Progenitor cell of endocrine pancreas (in vitro differentiated cells): ENCODE results near the gene FAM222B. TPM values are rescaled to one million over a fixed set of nuclear protein-coding genes. Genes with fewer than 3 reads are reported as not detected.
"Not testable (repeated sequence)": the region's sequence is repeated elsewhere in the genome, so short reads cannot be mapped to it uniquely, and the experiment has no call there.

Experiments
- DNase-seq: peaks from one replicate; pipeline ENCODE4 v3.0.0; 2021; ENCODE audit warnings: low spot score; ENCODE audit not compliant: unreplicated experiment
- H3K27ac Mint-ChIP-seq: 2 replicates; pipeline ENCODE4 v1.8.0; 2021; ENCODE audit warnings: mild to moderate bottlenecking, moderate library complexity, mixed read lengths
- H3K27me3 Mint-ChIP-seq: 2 replicates; pipeline ENCODE4 v1.8.0; 2021; ENCODE audit warnings: mixed read lengths
- H3K36me3 Mint-ChIP-seq: 2 replicates; pipeline ENCODE4 v1.8.0; 2022; ENCODE audit warnings: mixed read lengths; ENCODE audit not compliant: insufficient read depth
- H3K4me1 Mint-ChIP-seq: 2 replicates; pipeline ENCODE4 v1.8.0; 2021; ENCODE audit warnings: low read depth, mixed read lengths
- H3K4me3 Mint-ChIP-seq: 2 replicates; pipeline ENCODE4 v1.8.0; 2021; ENCODE audit warnings: low read depth, mild to moderate bottlenecking, moderate library complexity, mixed read lengths
- H3K9me3 Mint-ChIP-seq: 2 replicates; pipeline ENCODE4 v1.8.0; 2021; ENCODE audit warnings: low read depth, mixed read lengths
- CTCF ChIP-seq: fragments of 200-600 bp; sonication (generic); IDR thresholded peaks from one replicate; pipeline ENCODE4 v1.5.0; 2021; ENCODE audit warnings: antibody characterized with exemption, mild to moderate bottlenecking; ENCODE audit not compliant: unreplicated experiment
- total RNA-seq: library from RNA; stranded (reverse); gene quantifications from 2 replicates; pipeline ENCODE4 v1.2.1, GENCODE V29; 2021

The FAM222B gene
- total RNA-seq, 1 donor from 2014 or later = 58.7 TPM

GRCh38 chr17:28792877-28793661, 49.5 kb downstream of the FAM222B start:
- no peak for TF ChIP-seq CTCF
- no peaks in the 10 kb centered on the region for H3K27me3 Mint-ChIP-seq
- no peaks in the 10 kb centered on the region for H3K4me1 Mint-ChIP-seq
- H3K36me3 Mint-ChIP-seq = peaks cover 3% of the 10 kb centered on the region
- no peak for DNase-seq
- no peak overlapping the region for H3K4me3 Mint-ChIP-seq
- no peaks in the 10 kb centered on the region for H3K9me3 Mint-ChIP-seq
- H3K27ac Mint-ChIP-seq = no peak overlapping the region

- H3K27me3 Mint-ChIP-seq = no peaks in the 10 kb centered on the region
- H3K36me3 Mint-ChIP-seq = peaks cover 2% of the 10 kb centered on the region
- no peak for DNase-seq
- H3K27ac Mint-ChIP-seq = no peak overlapping the region
- H3K4me1 Mint-ChIP-seq = no peaks in the 10 kb centered on the region
- H3K9me3 Mint-ChIP-seq = no peaks in the 10 kb centered on the region
- TF ChIP-seq CTCF = no peak
- no peak overlapping the region for H3K4me3 Mint-ChIP-seq
Observed at GRCh38 chr17:28788100-28788499, 54.5 kb downstream of the FAM222B start.

GRCh38 chr17:28783161-28783560, 59.4 kb downstream of the FAM222B start:
- Mint-ChIP-seq H3K36me3 (peaks cover 18% of the 10 kb centered on the region), H3K4me1 (no peaks in the 10 kb centered on the region), H3K27ac (no peak overlapping the region), H3K9me3 (no peaks in the 10 kb centered on the region), H3K27me3 (no peaks in the 10 kb centered on the region), H3K4me3 (no peak overlapping the region)
- no peak for TF ChIP-seq CTCF
- no peak for DNase-seq

- H3K27ac Mint-ChIP-seq, H3K4me3 Mint-ChIP-seq, H3K27me3 Mint-ChIP-seq, DNase-seq, H3K9me3 Mint-ChIP-seq, H3K4me1 Mint-ChIP-seq: not testable (repeated sequence)
- H3K36me3 Mint-ChIP-seq = peaks cover 18% of the 10 kb centered on the region
Observed at GRCh38 chr17:28779601-28780000, 63.0 kb downstream of the FAM222B start.

- no peak overlapping the region for H3K4me3 Mint-ChIP-seq
- peaks cover 20% of the 10 kb centered on the region for H3K36me3 Mint-ChIP-seq
- TF ChIP-seq CTCF = no peak
- peaks cover 8% of the 10 kb centered on the region for H3K4me1 Mint-ChIP-seq
- H3K27me3 Mint-ChIP-seq = no peaks in the 10 kb centered on the region
- H3K27ac Mint-ChIP-seq = no peak overlapping the region
- H3K9me3 Mint-ChIP-seq = no peaks in the 10 kb centered on the region
- DNase-seq = no peak
Observed at GRCh38 chr17:28777178-28777577, 65.4 kb downstream of the FAM222B start.

- Mint-ChIP-seq H3K4me1 (peaks cover 8% of the 10 kb centered on the region), H3K27me3 (no peaks in the 10 kb centered on the region), H3K27ac (peak overlapping the region; percentile 81), H3K4me3 (no peak overlapping the region), H3K9me3 (no peaks in the 10 kb centered on the region), H3K36me3 (peaks cover 11% of the 10 kb centered on the region)
- no peak for DNase-seq
- no peak for TF ChIP-seq CTCF
Observed at GRCh38 chr17:28774206-28774605, 68.4 kb downstream of the FAM222B start.
